IPS-15b (cell line): Measurements from ENCODE around the gene KAT14.
"Not testable (repeated sequence)": the region's sequence is repeated elsewhere in the genome, so short reads cannot be mapped to it uniquely, and the experiment has no call there.

Experiments used
- H3K27me3 ChIP-seq: one replicate; pipeline ENCODE4 v1.6.1; 2013; ENCODE audit warnings: low read length; ENCODE audit not compliant: control insufficient read depth, insufficient read depth
- H3K36me3 ChIP-seq: one replicate; pipeline ENCODE4 v1.6.1; 2013; ENCODE audit warnings: low read length; ENCODE audit not compliant: control insufficient read depth, insufficient read depth
- H3K4me1 ChIP-seq: one replicate; pipeline ENCODE4 v1.6.1; 2013; ENCODE audit warnings: mild to moderate bottlenecking, low read length; ENCODE audit not compliant: control insufficient read depth, insufficient read depth
- H3K4me3 ChIP-seq: one replicate; pipeline ENCODE4 v1.5.1; 2013; ENCODE audit warnings: low read depth, low read length
- H3K9ac ChIP-seq: one replicate; pipeline ENCODE4 v1.6.1; 2013; ENCODE audit warnings: low read depth, mild to moderate bottlenecking, low read length
- H3K9me3 ChIP-seq: one replicate; pipeline ENCODE4 v1.6.1; 2013; ENCODE audit warnings: mild to moderate bottlenecking, low read length; ENCODE audit not compliant: control insufficient read depth, insufficient read depth

The KAT14 gene

GRCh38 chr20:18226741-18227140 lies 89.1 kb downstream of the KAT14 start:
- H3K4me1 ChIP-seq, H3K9me3 ChIP-seq, H3K36me3 ChIP-seq, H3K27me3 ChIP-seq, H3K4me3 ChIP-seq, H3K9ac ChIP-seq: not testable (repeated sequence)

- no peaks in the 10 kb centered on the region for H3K27me3 ChIP-seq
- no peaks in the 10 kb centered on the region for H3K9me3 ChIP-seq
- H3K4me3 ChIP-seq = no peak overlapping the region
- no peak overlapping the region for H3K9ac ChIP-seq
- H3K36me3 ChIP-seq = no peaks in the 10 kb centered on the region
- H3K4me1 ChIP-seq = no peaks in the 10 kb centered on the region
These were observed 95.8 kb downstream of the KAT14 start for GRCh38 chr20:18233408-18233943.
